IPS-11a (cell line): ENCODE measurements around the gene NAA15.
"Not testable (repeated sequence)": the region's sequence is repeated elsewhere in the genome, so short reads cannot be mapped to it uniquely, and the experiment has no call there.

Source experiments
- H3K4me3 ChIP-seq: one replicate; pipeline ENCODE4 v1.5.1; 2013; ENCODE audit warnings: low read depth, low read length, control low read depth

NAA15 gene

DNA sequence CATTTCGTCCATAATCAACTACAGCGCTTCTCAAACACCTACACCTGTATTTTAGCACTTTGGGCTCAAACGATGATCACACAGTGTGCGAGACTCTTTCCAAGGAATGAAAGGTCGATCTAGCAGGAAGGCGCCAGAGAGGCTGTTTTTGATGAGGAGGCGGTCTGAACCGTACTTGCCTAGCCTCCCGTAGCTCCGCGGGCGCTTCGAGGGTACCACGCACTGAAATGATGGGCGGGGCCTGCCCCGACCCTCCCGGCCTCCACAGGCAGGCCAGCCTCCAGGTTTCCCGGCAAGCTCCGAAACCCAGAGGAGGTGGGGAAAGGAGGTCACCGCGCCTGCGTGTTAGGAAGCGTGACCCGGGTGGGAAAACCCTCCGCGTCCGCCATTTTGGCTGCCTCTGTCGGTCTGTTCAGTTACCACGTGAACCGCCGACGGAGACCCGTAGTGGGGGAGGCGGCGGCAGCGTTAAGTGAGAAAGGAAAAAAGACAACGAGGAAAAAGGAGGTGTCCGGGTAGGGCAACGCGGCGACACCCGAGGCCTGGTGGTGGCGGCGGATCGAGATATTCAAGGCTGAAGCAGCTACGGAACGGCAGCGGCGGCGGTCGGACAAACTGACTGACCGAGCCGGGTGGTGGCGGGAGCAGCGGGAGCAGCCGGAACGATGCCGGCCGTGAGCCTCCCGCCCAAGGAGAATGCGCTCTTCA is at the start of gene NAA15:
Gene NAA15, plus strand, starts transcription at position 393 of the 708 bp plus-strand sequence. Its CDS starts 273 bp downstream, at position 666.
- H3K4me3 ChIP-seq, result peak within 1 kb of the TSS; percentile 97

DNA sequence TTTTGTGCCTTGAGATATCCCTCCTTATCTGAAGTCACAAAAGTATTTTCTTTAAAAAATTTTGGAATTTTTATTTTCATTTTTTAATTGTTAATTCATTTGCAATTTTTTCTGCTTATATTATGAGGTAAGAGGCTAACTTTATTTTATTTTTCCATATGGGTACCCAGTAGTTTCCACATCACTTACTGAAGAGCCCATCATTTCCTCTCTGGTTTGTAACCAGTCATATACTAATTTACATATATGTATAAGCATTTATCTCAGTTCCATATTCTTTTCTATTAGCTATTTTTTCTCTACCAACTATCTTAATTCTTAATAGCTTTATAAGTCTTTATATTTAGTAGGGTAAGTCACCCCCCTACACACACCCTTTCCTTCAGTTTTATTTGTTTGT is 48.3 kb upstream of the NAA15 start:
- H3K4me3 ChIP-seq, result no peak overlapping the region

DNA sequence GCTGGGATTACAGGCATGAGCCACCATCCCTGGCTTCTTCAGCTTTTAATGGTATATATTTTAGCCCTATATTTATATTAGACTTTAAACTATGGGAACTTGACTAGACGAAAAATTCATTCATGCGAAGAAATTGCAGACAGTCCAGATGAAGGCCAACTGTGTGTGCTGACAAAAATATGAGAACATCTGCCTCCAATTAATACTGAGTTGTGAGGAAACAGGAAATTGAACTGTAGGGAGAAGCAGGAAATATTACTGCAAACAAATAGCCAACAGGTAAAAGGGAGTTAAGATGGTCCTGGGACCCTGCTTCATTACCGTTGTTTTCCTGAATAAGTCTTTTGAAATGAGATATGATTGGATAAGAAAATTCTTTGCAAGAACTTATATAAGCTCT is 47.6 kb upstream of the NAA15 start:
- H3K4me3 ChIP-seq, result no peak overlapping the region

DNA sequence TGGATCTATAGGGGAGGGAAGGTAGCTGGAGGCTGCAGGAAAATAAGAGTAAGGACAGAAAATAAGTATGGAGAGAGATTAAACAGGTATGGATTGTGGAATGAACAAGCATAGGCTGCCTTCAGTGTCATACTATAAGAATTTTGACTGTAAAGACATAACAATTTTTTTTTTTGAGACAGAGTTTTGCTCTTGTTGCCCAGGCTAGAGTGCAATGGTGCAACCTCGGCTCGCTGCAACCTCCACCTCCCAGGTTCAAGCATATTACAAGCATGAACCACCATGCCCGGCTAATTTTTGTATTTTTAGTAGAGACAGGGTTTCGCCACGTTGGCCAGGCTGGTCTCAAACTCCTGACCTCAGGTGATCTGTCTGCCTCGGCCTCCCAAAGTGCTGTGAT is 45.7 kb upstream of the NAA15 start:
- H3K4me3 ChIP-seq, result not testable (repeated sequence)

DNA sequence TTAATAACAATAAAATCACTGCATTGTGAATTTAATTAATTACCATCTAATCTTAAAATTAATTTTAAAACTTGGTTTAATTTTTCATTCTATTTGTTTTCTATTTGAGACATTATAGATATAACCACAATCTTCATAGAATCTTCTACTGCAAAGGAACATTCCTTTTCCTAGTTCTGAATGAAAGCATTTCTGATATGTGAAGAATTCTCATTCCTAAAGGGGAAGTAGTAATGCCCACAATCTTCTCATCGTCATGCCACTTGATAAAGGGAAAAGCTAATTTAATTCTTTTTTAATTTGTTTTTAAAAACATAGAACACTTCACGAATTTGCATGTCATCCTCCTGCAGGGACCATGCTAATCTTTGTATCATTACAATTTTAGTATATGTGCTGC is 45.0 kb upstream of the NAA15 start:
- no peak overlapping the region for H3K4me3 ChIP-seq

DNA sequence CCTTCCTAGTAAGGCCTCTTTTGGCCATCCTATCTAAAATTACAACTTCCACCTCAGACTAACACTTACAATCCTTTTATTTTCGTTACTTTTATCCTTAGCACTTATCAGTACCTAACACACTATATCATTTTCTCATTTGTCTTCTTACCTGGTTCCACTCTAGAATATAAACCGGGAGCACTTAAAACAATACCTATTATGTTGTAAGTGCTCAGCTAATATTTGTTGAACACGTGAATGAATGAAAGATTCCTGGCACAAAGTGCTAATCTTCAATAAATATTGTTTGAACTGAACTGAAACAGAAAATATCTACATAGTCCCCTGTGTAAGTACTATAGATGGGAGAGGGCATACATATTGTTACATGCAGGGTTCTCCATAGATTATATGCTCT is 35.7 kb upstream of the NAA15 start:
- H3K4me3 ChIP-seq, result no peak overlapping the region

DNA sequence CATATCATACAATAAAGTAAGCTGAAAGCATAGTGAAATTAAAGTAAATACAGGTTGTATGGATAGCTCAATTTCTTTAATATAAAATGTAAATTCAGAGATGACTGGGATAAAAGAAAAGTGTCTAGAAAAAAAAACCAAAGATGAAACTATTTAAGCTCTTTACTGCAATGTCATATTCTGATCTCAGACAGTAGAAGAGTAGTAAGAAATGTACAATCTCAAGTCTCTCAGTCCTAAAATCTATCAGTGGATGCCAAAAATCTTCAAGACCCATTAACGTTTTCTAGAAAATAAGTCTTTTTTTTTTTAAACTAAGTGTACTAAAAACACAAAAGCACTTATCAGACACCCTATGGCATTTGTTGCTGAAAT is 35.1 kb upstream of the NAA15 start:
- H3K4me3 ChIP-seq, result no peak overlapping the region

DNA sequence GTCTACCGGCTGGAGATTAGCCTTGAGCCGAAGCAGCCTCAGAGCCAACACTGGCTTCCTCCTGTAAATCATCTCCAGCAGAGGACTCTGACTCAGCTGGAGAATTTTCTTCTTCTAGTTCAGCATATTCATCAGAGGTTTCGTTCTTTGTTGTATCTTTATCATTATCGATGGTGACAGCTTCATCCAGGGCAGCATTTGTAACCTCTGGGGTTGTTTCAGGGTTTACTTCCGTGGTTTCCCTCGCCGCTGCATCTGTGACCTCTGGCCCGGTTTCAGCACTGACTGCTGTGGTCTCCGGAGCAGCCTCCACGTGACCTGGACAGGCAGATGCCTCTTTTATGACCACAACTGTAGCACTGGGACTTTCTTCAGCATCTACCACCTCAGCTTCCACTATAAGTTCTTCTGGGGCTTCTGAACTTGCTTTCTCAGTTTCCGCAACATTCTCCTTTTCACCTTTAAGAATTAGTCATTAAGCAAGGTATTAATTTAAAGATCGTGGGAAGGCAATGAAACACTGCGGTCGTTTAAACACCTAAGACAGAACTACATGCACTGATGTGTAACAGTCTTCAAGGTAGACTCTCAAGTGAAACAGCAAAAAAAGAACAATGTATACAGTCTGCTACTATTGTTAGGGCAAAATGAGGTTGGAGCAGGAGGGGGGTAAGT is 34.6 kb upstream of the NAA15 start:
- no peak overlapping the region for H3K4me3 ChIP-seq

DNA sequence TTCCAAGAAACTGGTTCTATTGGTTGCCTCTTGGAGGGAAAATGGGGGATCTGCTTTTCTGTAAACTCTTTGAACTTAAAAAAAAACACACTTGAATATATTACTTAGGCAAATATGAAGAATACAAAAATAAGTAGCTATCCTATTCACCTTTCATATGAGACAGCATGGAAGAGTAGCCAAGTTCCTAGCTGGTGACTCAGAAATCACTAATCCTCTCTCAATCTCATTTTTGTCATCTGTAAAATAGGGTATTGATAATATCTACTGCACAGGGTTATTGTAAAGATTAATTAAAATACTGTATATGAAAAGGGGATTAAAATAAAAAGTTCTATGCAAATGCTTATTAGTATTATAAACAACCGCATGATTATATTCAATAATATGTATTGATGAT is 34.0 kb upstream of the NAA15 start:
- no peak overlapping the region for H3K4me3 ChIP-seq

DNA sequence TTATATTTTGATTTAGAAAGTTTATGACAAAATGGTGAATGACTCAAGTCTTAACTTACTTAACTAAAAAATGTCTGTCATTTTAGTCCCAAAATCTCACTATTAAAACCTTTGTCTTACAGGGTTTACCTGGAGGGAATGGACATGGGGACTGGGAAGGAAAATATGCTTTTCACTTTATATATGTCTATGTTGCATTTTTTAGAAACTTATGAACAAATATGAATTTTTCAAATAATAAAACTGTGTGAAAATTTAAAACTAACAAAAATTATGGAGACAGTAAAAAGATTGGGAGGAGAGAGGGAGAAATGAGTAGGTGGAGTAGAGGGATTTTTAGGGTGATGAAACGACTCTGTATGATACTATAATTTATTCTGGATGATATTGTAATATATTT is 27.5 kb upstream of the NAA15 start:
- H3K4me3 ChIP-seq, result no peak overlapping the region

DNA sequence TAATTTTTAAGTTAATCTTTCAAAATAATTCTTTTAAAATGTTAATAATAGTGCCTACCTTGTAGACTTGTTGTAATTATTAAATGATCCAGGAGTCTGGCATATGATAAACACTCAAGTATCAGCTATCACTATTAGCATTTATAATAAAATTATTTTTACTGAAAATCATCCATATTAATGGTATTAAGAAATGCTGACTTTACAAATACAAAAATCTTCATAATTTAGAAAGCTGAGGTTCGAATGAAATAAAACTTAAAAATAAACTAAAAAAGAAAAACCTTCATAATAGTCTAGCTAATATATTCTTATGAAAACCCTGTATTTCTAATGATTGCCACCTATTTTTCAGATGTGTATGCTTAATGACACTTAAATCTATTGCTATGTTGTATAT is 26.5 kb upstream of the NAA15 start:
- H3K4me3 ChIP-seq, result no peak overlapping the region

DNA sequence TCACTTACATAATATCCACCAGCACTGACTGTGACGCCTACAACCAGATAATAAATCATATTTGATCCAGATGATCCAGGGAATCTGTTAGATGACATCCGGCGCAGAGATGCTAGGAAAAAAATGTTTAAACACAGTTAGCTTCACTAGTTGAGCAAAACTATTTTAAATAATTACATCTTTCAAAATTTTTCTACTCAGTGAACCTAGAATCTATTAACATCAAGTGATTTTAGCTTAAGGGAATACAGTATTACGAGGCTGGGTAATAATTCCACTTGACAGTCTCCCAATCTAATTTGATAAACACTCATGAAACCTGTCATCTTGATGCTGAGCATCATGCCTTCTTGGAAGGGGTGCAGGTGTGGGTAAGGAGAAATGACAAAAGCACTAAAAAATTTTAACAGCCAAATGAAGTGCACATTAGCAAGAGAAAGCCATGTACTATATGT is 26.0 kb upstream of the NAA15 start:
- H3K4me3 ChIP-seq, result no peak overlapping the region

DNA sequence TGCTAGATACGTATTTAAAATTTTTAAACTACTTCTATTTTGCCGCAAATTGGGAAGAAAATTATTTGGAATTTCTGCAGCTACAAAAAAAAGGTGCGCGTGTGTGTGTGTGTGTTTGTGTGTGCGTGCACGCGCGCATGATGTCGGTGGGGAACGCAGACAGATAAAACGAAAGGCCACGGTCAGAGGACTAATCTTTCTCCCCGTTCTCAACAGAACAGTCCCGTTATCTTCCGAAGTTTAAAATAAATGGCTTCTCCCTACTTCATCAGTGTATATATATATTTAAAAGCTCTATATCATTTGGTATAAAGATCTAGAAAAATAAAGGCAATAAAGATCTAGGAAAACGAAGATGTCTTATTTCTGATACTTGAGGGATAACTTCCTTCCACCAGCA is 22.8 kb upstream of the NAA15 start:
- H3K4me3 ChIP-seq, result no peak overlapping the region

DNA sequence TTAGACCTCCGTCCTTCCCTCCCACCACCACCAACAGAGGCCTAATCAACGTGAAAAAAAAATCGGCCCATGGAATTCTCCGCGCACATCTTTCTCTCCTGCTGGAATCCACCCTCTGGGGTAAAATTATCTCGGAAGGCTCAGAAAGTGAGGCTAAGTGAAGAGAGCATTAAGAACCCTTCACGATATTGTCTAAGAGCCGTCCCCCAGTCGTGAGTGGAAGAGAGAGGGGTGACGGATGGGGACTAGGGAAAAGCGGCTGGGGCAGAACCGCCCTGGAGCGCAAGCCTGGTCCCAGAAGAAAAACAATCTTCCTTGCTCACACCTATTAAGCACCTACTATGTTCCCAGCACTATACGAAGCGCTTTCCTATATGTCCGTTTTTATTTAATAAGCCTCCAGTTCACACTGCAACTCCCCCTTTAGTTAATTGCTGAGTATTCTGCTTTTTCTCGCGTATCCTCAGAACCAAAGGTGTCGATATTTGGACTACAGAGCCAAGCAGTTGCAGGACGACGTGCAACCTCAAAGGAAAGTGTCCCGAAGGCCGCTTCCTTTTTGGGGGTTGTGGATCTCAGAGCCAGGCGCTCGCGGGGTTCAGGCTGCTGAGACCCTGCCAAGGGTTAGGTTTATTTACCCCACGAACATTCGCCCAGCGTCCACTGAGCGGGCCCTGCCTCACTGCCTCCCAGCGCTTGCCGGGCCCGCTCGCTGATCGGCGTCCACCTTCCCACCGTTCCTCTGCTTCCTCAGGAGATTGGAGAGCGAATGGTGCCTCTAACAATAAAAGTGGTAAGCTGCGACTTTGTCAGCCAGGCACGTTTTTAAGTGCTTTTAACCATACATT is 22.2 kb upstream of the NAA15 start:
- H3K4me3 ChIP-seq, result peak overlapping the region; percentile 38

DNA sequence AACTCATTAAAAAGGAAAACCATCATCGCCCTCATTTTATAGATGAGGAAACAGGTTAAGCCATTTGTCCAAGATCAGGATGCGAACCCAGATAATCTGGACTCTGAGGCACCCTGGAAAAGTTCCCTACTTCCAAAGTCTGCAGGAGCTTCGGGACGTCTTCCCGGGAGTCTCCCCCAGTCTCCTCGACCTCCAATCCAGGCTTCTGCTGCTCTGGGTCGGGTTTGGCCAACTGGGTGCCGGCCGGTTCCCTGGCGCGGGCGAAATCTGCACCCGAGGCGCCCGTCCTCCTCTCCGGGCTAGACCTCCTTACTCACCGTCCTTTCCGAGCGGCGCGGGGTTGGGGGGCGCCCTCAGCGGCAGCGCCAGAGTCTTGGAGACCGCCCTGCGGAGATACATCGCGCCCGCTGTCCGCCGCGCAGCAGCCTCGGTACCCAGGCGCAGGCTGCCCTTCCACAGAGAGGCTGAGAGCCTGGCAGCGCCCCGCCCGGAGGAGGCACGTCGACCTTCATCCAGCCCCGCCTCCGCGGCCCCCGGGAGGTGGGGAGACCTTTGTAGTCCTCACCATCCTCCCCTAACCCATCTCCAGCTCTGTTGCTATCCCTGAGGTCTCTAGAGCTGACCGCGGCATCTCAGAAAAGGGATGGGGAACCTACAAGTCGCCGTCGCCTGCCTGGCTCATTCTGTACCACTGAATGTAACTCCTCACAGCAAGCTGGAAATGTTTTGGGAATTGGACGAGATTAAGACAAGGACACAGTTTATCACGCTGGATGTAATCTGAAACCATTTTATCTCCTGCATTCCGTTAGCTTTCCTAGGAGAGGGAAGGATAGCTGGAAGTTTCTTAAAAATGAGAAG is 21.3 kb upstream of the NAA15 start, which contains the start of gene MGARP:
Gene MGARP, minus strand, starts transcription at position 466 of the 861 bp plus-strand sequence. Its CDS starts 67 bp downstream, at position 399.
- H3K4me3 ChIP-seq, result peak within 1 kb of the TSS; percentile 38

DNA sequence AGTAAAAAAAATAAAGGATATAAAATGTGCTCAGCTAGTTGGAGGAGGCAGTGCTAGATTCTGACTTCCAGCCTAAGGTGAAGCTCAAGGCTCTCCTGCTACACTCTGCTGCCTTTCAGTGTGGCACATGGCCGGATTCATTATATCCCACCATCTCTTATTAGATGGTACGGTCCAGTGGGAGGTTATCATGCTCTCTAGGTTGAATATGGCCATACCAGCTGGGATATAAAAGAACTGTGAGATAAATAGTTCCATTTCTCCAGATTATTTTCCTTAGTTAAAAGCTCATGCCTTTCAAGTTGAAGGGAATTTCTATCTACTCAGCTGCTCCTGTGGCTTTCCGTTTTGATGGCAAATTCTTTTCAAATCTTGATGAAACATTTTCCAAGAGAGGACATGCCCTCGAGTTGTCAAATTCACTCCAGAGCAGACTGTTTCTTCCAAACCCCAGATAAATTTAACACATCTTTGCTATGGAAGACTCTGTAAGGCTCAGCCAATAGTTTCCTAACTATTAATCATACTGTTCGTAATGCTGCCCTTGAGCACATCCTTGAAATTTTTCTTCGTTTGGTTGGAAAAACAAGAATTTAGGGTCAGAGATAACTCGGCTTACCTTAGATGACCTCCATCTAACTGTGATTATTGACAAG is 19.1 kb upstream of the NAA15 start:
- no peak overlapping the region for H3K4me3 ChIP-seq

DNA sequence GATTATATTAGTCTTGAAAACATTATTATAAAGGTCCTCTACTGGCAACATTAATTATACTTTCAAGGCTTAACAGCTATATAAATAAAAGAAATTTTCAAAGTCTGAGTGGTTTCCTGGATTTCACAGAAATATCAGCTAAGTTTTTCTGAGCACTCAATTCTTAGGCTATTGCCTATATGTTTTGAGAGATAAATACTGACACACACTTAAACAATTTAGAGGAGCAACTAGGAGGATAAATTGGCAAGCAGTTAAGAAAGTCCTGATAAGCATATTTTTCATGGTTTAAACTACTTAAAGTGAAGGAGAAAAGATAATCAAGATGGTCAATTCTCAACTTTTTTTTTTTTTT is 18.6 kb upstream of the NAA15 start:
- H3K4me3 ChIP-seq, result no peak overlapping the region

DNA sequence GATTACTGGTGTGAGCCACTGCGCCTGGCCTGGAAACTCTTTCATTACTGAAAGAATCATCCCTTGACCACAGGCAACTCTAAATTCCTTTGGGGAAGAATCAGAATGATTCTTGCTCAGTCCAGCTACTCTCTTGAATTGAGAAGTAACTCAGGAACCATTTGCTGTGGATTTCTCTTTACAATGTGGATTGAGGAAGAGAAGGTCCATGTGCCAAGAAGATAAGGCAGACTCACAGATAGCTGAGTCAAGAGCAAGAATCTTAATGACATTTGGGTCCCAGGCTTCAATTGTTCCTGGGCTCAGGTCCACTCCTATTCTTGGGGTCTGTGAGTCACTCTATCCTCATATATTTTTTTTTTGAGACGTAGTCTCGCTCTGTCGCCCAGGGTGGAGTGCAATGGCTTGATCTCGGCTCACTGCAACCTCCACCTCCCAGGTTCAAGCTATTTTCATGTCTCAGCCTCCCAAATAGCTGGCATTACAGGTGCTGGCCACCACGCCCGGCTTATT is 15.1 kb upstream of the NAA15 start:
- H3K4me3 ChIP-seq, result no peak overlapping the region

DNA sequence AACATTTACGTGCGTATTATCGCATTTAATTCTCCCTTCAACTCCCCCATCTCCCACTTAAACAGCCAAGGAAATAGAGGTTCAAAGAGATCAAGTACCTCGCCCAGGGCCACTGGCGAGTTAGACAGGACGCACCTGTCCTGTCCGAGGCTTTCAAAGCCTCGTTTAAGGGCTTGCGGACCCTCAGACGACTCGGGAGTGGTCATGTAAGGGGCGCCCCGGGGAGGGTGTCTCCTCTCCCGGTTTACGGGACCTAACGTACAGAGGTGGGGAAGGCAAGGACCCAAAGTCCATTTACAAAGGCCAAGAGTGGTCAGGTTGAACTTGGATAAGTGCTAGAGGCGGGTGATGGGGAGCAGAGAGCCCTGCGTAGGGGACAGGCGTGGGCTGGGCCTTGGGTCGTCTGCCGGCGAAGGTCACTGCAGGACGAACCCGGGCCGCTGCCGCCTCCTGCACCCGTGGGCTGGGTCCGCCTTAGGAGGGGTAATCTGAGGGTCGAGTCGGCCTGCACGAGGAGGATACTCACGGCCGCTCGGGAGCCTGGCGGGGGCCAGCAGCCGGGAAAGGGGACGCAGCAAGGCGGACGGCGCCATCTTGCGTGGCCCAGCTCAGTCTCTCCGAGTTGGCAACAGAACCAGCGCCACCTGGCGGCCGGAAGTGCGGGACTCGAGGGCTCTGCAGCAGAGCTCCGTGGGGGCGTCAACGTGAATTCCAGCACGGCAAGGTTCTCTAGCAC is 5.9 kb upstream of the NAA15 start:
- peak overlapping the region; percentile 80 for H3K4me3 ChIP-seq
